ENCODE measurements around the gene VPS45.

GRCh38 chr1:150061632-150062101 is 5.9 kb upstream of the VPS45 start:
- TF ChIP-seq CTCF (IDR thresholded peaks at IDR 0.05) (no peak), ZNF219 (CRISPR knock-in tag; IDR thresholded peaks at IDR 0.05; ENCODE audit: borderline replicate concordance) (no peak), ZSCAN18 (CRISPR knock-in tag; IDR thresholded peaks at IDR 0.05) (no peak), IRF2 (CRISPR knock-in tag; IDR thresholded peaks at IDR 0.05; ENCODE audit: borderline replicate concordance, low read depth) (no peak), TCF7 (CRISPR knock-in tag; IDR thresholded peaks at IDR 0.05; ENCODE audit: low read depth) (no peak), GABPB1 (CRISPR knock-in tag; IDR thresholded peaks at IDR 0.05) (no peak), IRF1 (CRISPR knock-in tag; IDR thresholded peaks at IDR 0.05) (no peak), ZBTB21 (CRISPR knock-in tag; IDR thresholded peaks at IDR 0.05; ENCODE audit: borderline replicate concordance) (no peak), NFYB (CRISPR knock-in tag; conservative IDR thresholded peaks at IDR 0.05; ENCODE audit: low read depth) (no peak), TEAD4 (CRISPR knock-in tag; IDR thresholded peaks at IDR 0.05) (no peak), CREB1 (CRISPR knock-in tag; IDR thresholded peaks at IDR 0.05) (no peak)

All from WTC11 (cell line).